ENCODE results near the gene BICDL1. TPM values are rescaled to one million over a fixed set of nuclear protein-coding genes. Genes with fewer than 3 reads are reported as not detected.

Gene BICDL1
- total RNA-seq, 1 donor: not detected

- no peak overlapping the region for H3K4me3 ChIP-seq (ENCODE audit: low read depth, low read length)
- no peak for TF ChIP-seq CTCF (IDR thresholded peaks at IDR 0.05; ENCODE audit: insufficient read depth, low read length)
- no peak for DNase-seq (ENCODE audit: low read depth)
Measured at GRCh38 chr12:120061575-120062214, 72.7 kb downstream of the BICDL1 start.

GRCh38 chr12:120062976-120063579 lies 74.0 kb downstream of the BICDL1 start:
- no peak for TF ChIP-seq CTCF (IDR thresholded peaks at IDR 0.05; ENCODE audit: insufficient read depth, low read length)
- DNase-seq (ENCODE audit: low read depth): no peak
- H3K4me3 ChIP-seq (ENCODE audit: low read depth, low read length): no peak overlapping the region

- TF ChIP-seq CTCF (IDR thresholded peaks at IDR 0.05; ENCODE audit: insufficient read depth, low read length): no peak
- DNase-seq (ENCODE audit: low read depth): no peak
- H3K4me3 ChIP-seq (ENCODE audit: low read depth, low read length): no peak overlapping the region
Measured at GRCh38 chr12:120064054-120064940, 75.3 kb downstream of the BICDL1 start.

- no peak for TF ChIP-seq CTCF (IDR thresholded peaks at IDR 0.05; ENCODE audit: insufficient read depth, low read length)
- no peak overlapping the region for H3K4me3 ChIP-seq (ENCODE audit: low read depth, low read length)
- DNase-seq (ENCODE audit: low read depth): no peak
Measured at GRCh38 chr12:120065472-120065871, 76.4 kb downstream of the BICDL1 start.

- no peak for TF ChIP-seq CTCF (IDR thresholded peaks at IDR 0.05; ENCODE audit: insufficient read depth, low read length)
- no peak overlapping the region for H3K4me3 ChIP-seq (ENCODE audit: low read depth, low read length)
- no peak for DNase-seq (ENCODE audit: low read depth)
Measured at GRCh38 chr12:120066341-120066740, 77.3 kb downstream of the BICDL1 start.

GRCh38 chr12:120067084-120067869 lies 78.2 kb downstream of the BICDL1 start:
- DNase-seq (ENCODE audit: low read depth): no peak
- no peak for TF ChIP-seq CTCF (IDR thresholded peaks at IDR 0.05; ENCODE audit: insufficient read depth, low read length)
- no peak overlapping the region for H3K4me3 ChIP-seq (ENCODE audit: low read depth, low read length)
